ENCODE measurements around the gene MIGA2. TPM values are rescaled to one million over a fixed set of nuclear protein-coding genes. Genes with fewer than 3 reads are reported as not detected.

The MIGA2 gene
- total and polyA plus RNA-seq, 9 of the 15 experiments (the other 6 are each of a cell fraction or from before 2014, with no cell fraction given) = 0.15 to 54.1 (median 18.0) TPM

DNA sequence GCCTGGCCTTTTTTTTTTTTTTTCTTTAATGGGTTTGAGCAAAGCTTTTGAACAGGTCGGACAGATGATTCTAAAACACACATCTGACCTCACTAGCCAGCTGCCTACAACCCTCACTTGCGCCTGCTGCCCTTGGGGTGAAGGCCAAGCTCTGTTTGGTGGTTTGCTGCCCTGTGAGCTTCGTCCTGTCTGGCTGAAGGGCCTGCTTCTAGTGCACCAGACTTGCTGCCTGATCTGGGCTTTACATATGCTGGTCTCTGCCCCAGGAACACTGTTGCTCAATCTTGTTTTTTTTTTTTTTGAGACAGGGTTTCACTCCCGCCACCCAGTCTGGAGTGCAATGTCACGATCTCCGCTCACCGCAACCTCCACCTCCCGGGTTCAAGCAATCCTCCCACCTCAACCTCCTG, 28.1 kb downstream of the MIGA2 start:
- peaks cover 15 to 32% of the 10 kb centered on the region in 2 experiments for H3K4me1 ChIP-seq (replicated peaks in 1 of 2; ENCODE audit: control insufficient read depth in 2 of 2, insufficient read depth in 2 of 2, low read length in 2 of 2)
- no peak for DNase-seq (ENCODE audit: extremely low read depth in 1 of 4, low spot score in 3 of 4)
- CTCF ChIA-PET (ENCODE audit: low intra/inter-chr PET ratio) = no interaction called here
- intact Hi-C loops (cut with micrococcal nuclease) = no loop called here
- in situ Hi-C loops (cut with MboI) = no loop called here
- no peak overlapping the region for H3K4me3 ChIP-seq
- ATAC-seq = no peak
- H3K9ac ChIP-seq (ENCODE audit: insufficient read depth in 1 of 2, low read depth in 2 of 2, low read length in 2 of 2) = peak overlapping the region in 1 of 2 experiments; percentile 81; a peak in 2 of 4 replicates
- H3K79me2 ChIP-seq (ENCODE audit: control insufficient read depth, insufficient read depth, low read length) = no peaks in the 10 kb centered on the region; the same call in 2 of the 3 replicates
- H3K36me3 ChIP-seq (ENCODE audit: control insufficient read depth, insufficient read depth, low read length) = peaks cover 80% of the 10 kb centered on the region
- no peaks in the 10 kb centered on the region for H3K27me3 ChIP-seq (ENCODE audit: control insufficient read depth in 2 of 2, insufficient read depth in 2 of 2, low read length in 2 of 2)
- H3K9me1 ChIP-seq (ENCODE audit: control insufficient read depth, insufficient read depth, low read length) = peaks cover 5% of the 10 kb centered on the region
- POLR2A ChIA-PET = interaction anchor here (0.8 kb wide), 1 partner anchor 38 kb away, joined by 3 read pairs; no protein-coding TSS in a partner anchor
- BruUV-seq (replicated peaks) = no TSS peak
- no peak overlapping the region for H3K27ac ChIP-seq (ENCODE audit: extremely low read depth, low read depth, low read length)
- H4K20me1 ChIP-seq (replicated peaks; ENCODE audit: control insufficient read depth, insufficient read depth, low read length) = no peaks in the 10 kb centered on the region
- H3K9me3 ChIP-seq (replicated peaks; ENCODE audit: control insufficient read depth, insufficient read depth, low read depth, low read length) = no peaks in the 10 kb centered on the region
- H2AFZ ChIP-seq (ENCODE audit: low read depth, low read length) = no peak overlapping the region
- no peak overlapping the region for H3K4me2 ChIP-seq (ENCODE audit: insufficient read depth, low read length)
- TF ChIP-seq, protein P1, sequence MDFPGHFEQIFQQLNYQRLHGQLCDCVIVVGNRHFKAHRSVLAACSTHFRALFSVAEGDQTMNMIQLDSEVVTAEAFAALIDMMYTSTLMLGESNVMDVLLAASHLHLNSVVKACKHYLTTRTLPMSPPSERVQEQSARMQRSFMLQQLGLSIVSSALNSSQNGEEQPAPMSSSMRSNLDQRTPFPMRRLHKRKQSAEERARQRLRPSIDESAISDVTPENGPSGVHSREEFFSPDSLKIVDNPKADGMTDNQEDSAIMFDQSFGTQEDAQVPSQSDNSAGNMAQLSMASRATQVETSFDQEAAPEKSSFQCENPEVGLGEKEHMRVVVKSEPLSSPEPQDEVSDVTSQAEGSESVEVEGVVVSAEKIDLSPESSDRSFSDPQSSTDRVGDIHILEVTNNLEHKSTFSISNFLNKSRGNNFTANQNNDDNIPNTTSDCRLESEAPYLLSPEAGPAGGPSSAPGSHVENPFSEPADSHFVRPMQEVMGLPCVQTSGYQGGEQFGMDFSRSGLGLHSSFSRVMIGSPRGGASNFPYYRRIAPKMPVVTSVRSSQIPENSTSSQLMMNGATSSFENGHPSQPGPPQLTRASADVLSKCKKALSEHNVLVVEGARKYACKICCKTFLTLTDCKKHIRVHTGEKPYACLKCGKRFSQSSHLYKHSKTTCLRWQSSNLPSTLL (IDR thresholded peaks at IDR 0.05) = no peak
- TF ChIP-seq XRCC4 (IDR thresholded peaks at IDR 0.05; ENCODE audit: extremely low read depth, insufficient read depth, insufficient read length) (no peak), XRCC3 (IDR thresholded peaks at IDR 0.05) (no peak), SMARCB1 (IDR thresholded peaks at IDR 0.05; ENCODE audit: insufficient read length, low read depth) (no peak), KHSRP (IDR thresholded peaks at IDR 0.05) (no peak), THRAP3 (IDR thresholded peaks at IDR 0.05; ENCODE audit: borderline replicate concordance) (no peak), GABPB2 (CRISPR knock-in tag; conservative IDR thresholded peaks at IDR 0.05) (no peak), TCF3 (CRISPR knock-in tag; IDR thresholded peaks at IDR 0.05) (no peak), ZNF133 (CRISPR knock-in tag; IDR thresholded peaks at IDR 0.05) (no peak), E2F3 (CRISPR knock-in tag; IDR thresholded peaks at IDR 0.05) (no peak), POLR2A (conservative IDR thresholded peaks at IDR 0.05) (no peak), KAT8 (IDR thresholded peaks at IDR 0.05; ENCODE audit: low read depth) (no peak), RBM34 (IDR thresholded peaks at IDR 0.05; ENCODE audit: borderline replicate concordance, insufficient read depth, low read length) (no peak)
- TF ChIP-seq, protein P2, sequence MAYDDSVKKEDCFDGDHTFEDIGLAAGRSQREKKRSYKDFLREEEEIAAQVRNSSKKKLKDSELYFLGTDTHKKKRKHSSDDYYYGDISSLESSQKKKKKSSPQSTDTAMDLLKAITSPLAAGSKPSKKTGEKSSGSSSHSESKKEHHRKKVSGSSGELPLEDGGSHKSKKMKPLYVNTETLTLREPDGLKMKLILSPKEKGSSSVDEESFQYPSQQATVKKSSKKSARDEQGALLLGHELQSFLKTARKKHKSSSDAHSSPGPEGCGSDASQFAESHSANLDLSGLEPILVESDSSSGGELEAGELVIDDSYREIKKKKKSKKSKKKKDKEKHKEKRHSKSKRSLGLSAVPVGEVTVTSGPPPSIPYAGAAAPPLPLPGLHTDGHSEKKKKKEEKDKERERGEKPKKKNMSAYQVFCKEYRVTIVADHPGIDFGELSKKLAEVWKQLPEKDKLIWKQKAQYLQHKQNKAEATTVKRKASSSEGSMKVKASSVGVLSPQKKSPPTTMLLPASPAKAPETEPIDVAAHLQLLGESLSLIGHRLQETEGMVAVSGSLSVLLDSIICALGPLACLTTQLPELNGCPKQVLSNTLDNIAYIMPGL (CRISPR knock-in tag; IDR thresholded peaks at IDR 0.05) = no peak
- no peak for FAIRE-seq
- 98% methylated on average over 6 of the region's 8 CpGs for WGBS (ENCODE audit: insufficient coverage, low coverage, missing lambda C conversion rate)
